HCT116 (cell line): ENCODE results near the gene VPS39. TPM values are rescaled to one million over a fixed set of nuclear protein-coding genes. Genes with fewer than 3 reads are reported as not detected.

Source experiments
- ATAC-seq: fragments of 200-7000 bp; cut with Tn5 transposase; 2 replicates; pipeline ENCODE4 v1.9.1; 2020; ENCODE audit warnings: mild to moderate bottlenecking, moderate library complexity
- BruUV-seq: library from RNA; stranded (reverse); fragments of 400-500 nt; replicated peaks from 2 replicates; lab custom pipeline; 2021; lab: Mats Ljungman, UMichigan
- CTCF ChIA-PET: fragments of 300-600 bp; sonication (Branson Sonifier 250); formaldehyde crosslinking; loops from one replicate; lab custom pipeline; 2021; ENCODE audit warnings: antibody characterized with exemption; lab: Charles Lee
- POLR2A ChIA-PET: fragments of 300-600, 350-600 bp; sonication (Branson Sonifier 250); formaldehyde crosslinking; loops from one replicate; lab custom pipeline; 2021; ENCODE audit warnings: antibody characterized with exemption; lab: Charles Lee
- RAD21 ChIA-PET, 2 experiments: fragments of 300-600 bp; sonication (Branson Sonifier 250); formaldehyde crosslinking; loops; one replicate each; lab custom pipeline; 2023; ENCODE audit warnings: low total read pairs in 2 of 2; ENCODE audit not compliant: uncharacterized antibody in 2 of 2, unreplicated experiment in 2 of 2, low non-redundant PET in 1 of 2; lab: Charles Lee
- DNase-seq: peaks from one replicate; pipeline ENCODE4 v3.0.0-alpha.2; 2010; ENCODE audit warnings: low read depth, low spot score
- H2AFZ ChIP-seq: fragments of 200-600 bp; shearing (Covaris generic), sonication (generic); 2 replicates; pipeline ENCODE4 v1.6.1; 2017; ENCODE audit warnings: low read depth, mixed run types, mixed read lengths, antibody characterized with exemption, low read length; ENCODE audit not compliant: poor library complexity, severe bottlenecking
- H3K27ac ChIP-seq: 2 replicates; pipeline ENCODE4 v1.5.1; 2012; ENCODE audit warnings: low read depth, low read length
- H3K27me3 ChIP-seq: fragments of 200-600 bp; sonication (generic); 2 replicates; pipeline ENCODE4 v1.6.1; 2016; ENCODE audit warnings: mixed run types, low read length, mixed read lengths; ENCODE audit not compliant: insufficient read depth
- H3K36me3 ChIP-seq, 2 experiments: fragments of 200-500 bp in 1 of 2; fragments of 200-600 bp in 1 of 2; sonication (Bioruptor generic) in 1 of 2; sonication (generic) in 1 of 2; 2 replicates each; pipeline versions ENCODE4 v1.5.1 to v1.6.1; 2014 to 2016; ENCODE audit warnings: low read length in 2 of 2, inconsistent platforms in 1 of 2, mixed read lengths in 1 of 2, mixed run types in 1 of 2; ENCODE audit not compliant: insufficient read depth in 2 of 2, control insufficient read depth in 1 of 2
- H3K4me1 ChIP-seq, 2 experiments: fragments of 200-600 bp in 1 of 2; sonication (generic) in 1 of 2; 2 replicates each; pipeline versions ENCODE4 v1.5.1 to v1.6.1; 2012 to 2017; ENCODE audit warnings: low read length in 2 of 2, inconsistent platforms in 1 of 2, mild to moderate bottlenecking in 1 of 2, mixed read lengths in 1 of 2, mixed run types in 1 of 2, moderate library complexity in 1 of 2; ENCODE audit not compliant: insufficient read depth in 2 of 2, control insufficient read depth in 1 of 2
- H3K4me2 ChIP-seq: fragments of 200-600 bp; sonication (generic); 2 replicates; pipeline ENCODE4 v1.6.1; 2017; ENCODE audit warnings: mixed run types, low read length, mixed read lengths
- H3K4me3 ChIP-seq, 2 experiments: fragments of 200-600 bp in 1 of 2; sonication (generic) in 1 of 2; replicated peaks in 1 of 2; 2 replicates each; pipeline ENCODE4 v1.5.1; 2011 to 2016; ENCODE audit warnings: low read length in 2 of 2, control low read depth in 1 of 2, low read depth in 1 of 2, mild to moderate bottlenecking in 1 of 2, mixed read lengths in 1 of 2, mixed run types in 1 of 2
- H3K79me2 ChIP-seq: fragments of 200-600 bp; sonication (generic); 2 replicates; pipeline ENCODE4 v1.6.1; 2017; ENCODE audit warnings: mild to moderate bottlenecking, mixed run types, low read length, moderate library complexity, mixed read lengths; ENCODE audit not compliant: insufficient read depth
- H3K9ac ChIP-seq: fragments of 200-600 bp; sonication (generic); 2 replicates; pipeline ENCODE4 v1.6.1; 2016; ENCODE audit warnings: low read length, mixed read lengths
- H3K9me2 ChIP-seq: fragments of 200-600 bp; sonication (generic), shearing (Covaris generic); 2 replicates; pipeline ENCODE4 v1.6.1; 2017; ENCODE audit warnings: mixed run types, mild to moderate bottlenecking, moderate library complexity; ENCODE audit not compliant: insufficient read depth
- H3K9me3 ChIP-seq, 2 experiments: fragments of 200-500 bp in 1 of 2; fragments of 200-600 bp in 1 of 2; sonication (Bioruptor generic) in 1 of 2; sonication (generic) in 1 of 2; 2 replicates each; pipeline ENCODE4 v1.6.1; 2014 to 2017; ENCODE audit warnings: low read length in 2 of 2, mixed read lengths in 2 of 2, inconsistent platforms in 1 of 2, low read depth in 1 of 2, mild to moderate bottlenecking in 1 of 2, mixed run types in 1 of 2, moderate library complexity in 1 of 2; ENCODE audit not compliant: control insufficient read depth in 1 of 2, insufficient read depth in 1 of 2
- H4K20me1 ChIP-seq: fragments of 200-600 bp; sonication (generic), shearing (Covaris generic); 2 replicates; pipeline ENCODE4 v1.6.1; 2017; ENCODE audit warnings: mixed run types, mild to moderate bottlenecking, moderate library complexity; ENCODE audit not compliant: insufficient read depth
- CEBPB ChIP-seq: IDR thresholded peaks from 2 replicates; pipeline ENCODE4 v1.6.1; 2012; ENCODE audit warnings: low read depth
- CTCF ChIP-seq, 3 experiments: fragments of 200-600 bp in 1 of 3; sonication (generic) in 1 of 3; IDR thresholded peaks in 2 of 3; conservative IDR thresholded peaks in 1 of 3; 2 replicates each; pipeline ENCODE4 v1.5.1; 2012 to 2017; ENCODE audit warnings: low read depth in 2 of 3, low read length in 2 of 3, antibody characterized with exemption in 1 of 3, borderline replicate concordance in 1 of 3, control low read depth in 1 of 3, mild to moderate bottlenecking in 1 of 3, mixed read lengths in 1 of 3, mixed run types in 1 of 3, moderate library complexity in 1 of 3; ENCODE audit not compliant: insufficient read depth in 1 of 3
- ELF1 ChIP-seq: IDR thresholded peaks from 2 replicates; pipeline ENCODE4 v1.6.1; 2012; ENCODE audit warnings: low read depth, borderline replicate concordance
- JUND ChIP-seq: IDR thresholded peaks from 2 replicates; pipeline ENCODE4 v1.6.1; 2012
- POLR2AphosphoS5 ChIP-seq: IDR thresholded peaks from 2 replicates; pipeline ENCODE4 v1.6.1; 2011; ENCODE audit warnings: mild to moderate bottlenecking, low read depth, low read length, moderate library complexity
- RAD21 ChIP-seq: IDR thresholded peaks from 2 replicates; pipeline ENCODE4 v1.6.1; 2012; ENCODE audit warnings: low read depth, mild to moderate bottlenecking
- REST ChIP-seq: IDR thresholded peaks from 2 replicates; pipeline ENCODE4 v1.6.1; 2012; ENCODE audit warnings: low read depth
- SIN3A ChIP-seq: IDR thresholded peaks from 2 replicates; pipeline ENCODE4 v1.6.1; 2012; ENCODE audit warnings: low read depth
- SRF ChIP-seq: IDR thresholded peaks from 2 replicates; pipeline ENCODE4 v1.6.1; 2012; ENCODE audit warnings: low read depth
- YY1 ChIP-seq: IDR thresholded peaks from 2 replicates; pipeline ENCODE4 v1.6.1; 2011; ENCODE audit warnings: low read length, low read depth, moderate library complexity, mild to moderate bottlenecking; ENCODE audit not compliant: insufficient replicate concordance; ENCODE audit errors: extremely low read depth
- ZFX ChIP-seq: fragments of 450-650 bp; IDR thresholded peaks from 2 replicates; pipeline ENCODE4 v1.6.1; 2017
- ZNF274 ChIP-seq: fragments of 200-500 bp; sonication (Bioruptor generic); IDR thresholded peaks from 2 replicates; pipeline ENCODE4 v1.6.1; 2014; ENCODE audit warnings: mild to moderate bottlenecking, low read depth, low read length, inconsistent platforms
- intact Hi-C: fragments of 100-400 bp; cut with micrococcal nuclease; formaldehyde crosslinking; loops from 2 replicates; pipeline ENCODE4 v1.10.0; 2022
- total RNA-seq: library from RNA; stranded (reverse); gene quantifications from one replicate; pipeline ENCODE4 v1.2.1, GENCODE V29; 2021; ENCODE audit not compliant: unreplicated experiment
- TF ChIP-seq, protein P1 (sequence below): IDR thresholded peaks from 2 replicates; pipeline ENCODE4 v1.6.1; 2012

The VPS39 gene
- total RNA-seq, 1 experiment from 2014 or later: 40.1 TPM

GRCh38 chr15:42190370-42190769 is 17.7 kb downstream of the VPS39 start:
- intact Hi-C loops: no loop called here
- Histone ChIP-seq H3K36me3 (peaks cover 0 to 20% of the 10 kb centered on the region in 2 experiments; a peak in 3 of 4 replicates), H3K9ac (no peak overlapping the region), H3K4me1 (no peaks in the 10 kb centered on the region), H3K9me3 (no peaks in the 10 kb centered on the region), H2AFZ (no peak overlapping the region), H3K4me2 (no peak overlapping the region), H3K4me3 (no peak overlapping the region), H3K27ac (no peak overlapping the region), H4K20me1 (no peaks in the 10 kb centered on the region), H3K79me2 (0 out of 2 replicates have a peak, but pooled peaks cover 3% of the 10 kb centered on the region), H3K27me3 (no peaks in the 10 kb centered on the region), H3K9me2 (no peaks in the 10 kb centered on the region)
- POLR2A ChIA-PET: no interaction called here
- DNase-seq (no peak), ATAC-seq (no peak)
- CTCF ChIA-PET: no interaction called here
- RAD21 ChIA-PET: no interaction called here
- TF ChIP-seq SRF: no peak
- TF ChIP-seq, protein P1, sequence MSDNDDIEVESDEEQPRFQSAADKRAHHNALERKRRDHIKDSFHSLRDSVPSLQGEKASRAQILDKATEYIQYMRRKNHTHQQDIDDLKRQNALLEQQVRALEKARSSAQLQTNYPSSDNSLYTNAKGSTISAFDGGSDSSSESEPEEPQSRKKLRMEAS: no peak
- TF ChIP-seq SIN3A: no peak
- TF ChIP-seq JUND: no peak
- TF ChIP-seq ZNF274: no peak
- TF ChIP-seq ZFX: no peak
- TF ChIP-seq RAD21: no peak
- TF ChIP-seq REST: no peak
- TF ChIP-seq YY1: no peak
- no peak for TF ChIP-seq CTCF (IDR thresholded peaks at IDR 0.05 in 2 of 3, conservative IDR thresholded peaks at IDR 0.05 in 1 of 3; ENCODE audit: borderline replicate concordance in 1 of 3, insufficient read depth in 1 of 3, low read depth in 2 of 3, low read length in 2 of 3)
- TF ChIP-seq ELF1: no peak
- TF ChIP-seq POLR2AphosphoS5: no peak
- TF ChIP-seq CEBPB: no peak
- no TSS peak for BruUV-seq
